GM10248 (cell line): ENCODE measurements around the gene LSM12.

Experiments
- CTCF ChIA-PET: fragments of 300-600 bp; sonication (Branson Sonifier 250); formaldehyde crosslinking; extraction: SDS; loops from one replicate; lab custom pipeline; 2021; ENCODE audit warnings: antibody characterized with exemption; lab: Yijun Ruan, JAX
- POLR2A ChIA-PET: fragments of 350-650 bp; sonication (Branson Sonifier 250); formaldehyde crosslinking; extraction: SDS; loops from one replicate; lab custom pipeline; 2020; ENCODE audit warnings: antibody characterized with exemption; lab: Yijun Ruan, JAX
- DNase-seq: peaks from one replicate; pipeline ENCODE4 v3.0.0; 2012; ENCODE audit errors: extremely low spot score
- CTCF ChIP-seq: IDR thresholded peaks from 2 replicates; pipeline ENCODE4 v1.5.1; 2012; ENCODE audit warnings: mild to moderate bottlenecking, low read depth; ENCODE audit errors: extremely low read depth, missing control alignments, control extremely low read depth

Gene LSM12

GRCh38 chr17:44063704-44064639 lies 2.5 kb downstream of the LSM12 start:
- no peak for TF ChIP-seq CTCF
- no peak for DNase-seq
- CTCF ChIA-PET = interaction anchor here (1.3 kb wide), 1 partner anchor 23 kb away, joined by 4 read pairs; no protein-coding TSS in a partner anchor
- POLR2A ChIA-PET = interaction anchor here (0.7 kb wide), 1 partner anchor 37 kb away, joined by 8 read pairs; no protein-coding TSS in a partner anchor

- TF ChIP-seq CTCF = no peak
- DNase-seq = no peak
- POLR2A ChIA-PET = no interaction called here
- CTCF ChIA-PET = interaction anchor here (1.3 kb wide), 1 partner anchor 22 kb away, joined by 4 read pairs; no protein-coding TSS in a partner anchor
Measured at GRCh38 chr17:44062871-44063270, 3.6 kb downstream of the LSM12 start.

- POLR2A ChIA-PET = no interaction called here
Measured at GRCh38 chr17:44061446-44061845, 5.0 kb downstream of the LSM12 start.

GRCh38 chr17:44059101-44059892 lies 7.2 kb downstream of the LSM12 start:
- POLR2A ChIA-PET = no interaction called here

More at GRCh38 chr17:44061446-44061845, 5.0 kb downstream of the LSM12 start:
- CTCF ChIA-PET = interaction anchor here (1.0 to 1.5 kb wide), 2 partner anchors 13 to 19 kb away, joined by 3 read pairs; no protein-coding TSS in a partner anchor
- DNase-seq = no peak
- TF ChIP-seq CTCF = no peak

GRCh38 chr17:44053125-44053872 lies 13.2 kb downstream of the LSM12 start:
- DNase-seq = no peak
- ChIA-PET CTCF (interaction anchor here (1.1 to 1.6 kb wide), 2 partner anchors 9 to 23 kb away, joined by 3 read pairs; no protein-coding TSS in a partner anchor), POLR2A (no interaction called here)
- TF ChIP-seq CTCF = no peak

More at GRCh38 chr17:44059101-44059892, 7.2 kb downstream of the LSM12 start:
- CTCF ChIA-PET = interaction anchor here (1.1 to 1.4 kb wide), 4 partner anchors 12 to 57 kb away, joined by 3 read pairs; no protein-coding TSS in a partner anchor
- TF ChIP-seq CTCF = no peak
- DNase-seq = no peak
